ENCODE results near the gene CD82. TPM values are rescaled to one million over a fixed set of nuclear protein-coding genes. Genes with fewer than 3 reads are reported as not detected.

Gene CD82
- polyA plus RNA-seq, 1 of the 3 experiments (the other 2 are of a cell fraction): 39.2 TPM

DNA sequence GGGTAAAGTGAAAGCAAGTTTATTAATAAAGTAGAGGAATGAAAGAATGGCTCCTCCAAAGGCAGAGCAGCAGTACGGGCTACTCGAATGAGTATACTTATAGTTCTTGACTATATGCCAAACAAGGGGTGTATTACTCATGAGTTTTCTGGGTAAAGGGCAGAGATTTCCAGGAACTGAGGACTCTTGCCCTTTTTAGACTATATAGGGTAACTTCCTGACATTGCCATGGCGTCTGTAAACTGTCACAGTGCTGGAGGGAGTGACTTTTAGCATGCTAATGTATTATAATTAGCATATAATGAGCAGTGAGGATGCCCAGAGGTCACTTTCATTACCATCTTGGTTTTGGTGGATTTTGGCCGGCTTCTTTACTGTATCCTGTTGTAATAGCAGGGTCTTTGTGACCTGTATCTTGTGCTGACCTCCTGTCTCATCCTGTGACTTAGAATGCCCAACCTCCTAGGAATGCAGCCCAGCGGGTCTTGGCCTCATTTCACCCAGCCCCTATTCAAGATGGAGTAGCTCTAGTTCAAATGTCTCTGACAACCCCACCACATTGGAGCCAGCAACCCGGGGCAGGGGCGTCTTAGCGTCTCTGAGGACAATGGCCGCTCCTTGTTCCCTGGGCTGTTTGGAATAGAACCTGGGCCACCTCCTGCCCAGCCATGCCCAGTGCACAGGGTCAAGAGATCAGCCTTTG lies 34.9 kb upstream of the CD82 start (continued):
- TF ChIP-seq EP300 (IDR thresholded peaks at IDR 0.05; ENCODE audit: borderline replicate concordance in 1 of 2, low read depth in 1 of 2, low read length in 1 of 2) (no peak), NFIC (IDR thresholded peaks at IDR 0.05; ENCODE audit: borderline replicate concordance) (no peak), YY1 (IDR thresholded peaks at IDR 0.05; ENCODE audit: low read depth) (no peak), JUND (IDR thresholded peaks at IDR 0.05) (no peak), GATA2 (CRISPR knock-in tag; IDR thresholded peaks at IDR 0.05) (no peak), MXI1 (IDR thresholded peaks at IDR 0.05; ENCODE audit: low read depth, low read length) (no peak), FOXJ3 (CRISPR knock-in tag; IDR thresholded peaks at IDR 0.05) (no peak), SIN3A (IDR thresholded peaks at IDR 0.05; ENCODE audit: borderline replicate concordance, low read depth, low read length) (no peak), POLR2AphosphoS5 (IDR thresholded peaks at IDR 0.05; ENCODE audit: low read depth, low read length) (no peak)

DNA sequence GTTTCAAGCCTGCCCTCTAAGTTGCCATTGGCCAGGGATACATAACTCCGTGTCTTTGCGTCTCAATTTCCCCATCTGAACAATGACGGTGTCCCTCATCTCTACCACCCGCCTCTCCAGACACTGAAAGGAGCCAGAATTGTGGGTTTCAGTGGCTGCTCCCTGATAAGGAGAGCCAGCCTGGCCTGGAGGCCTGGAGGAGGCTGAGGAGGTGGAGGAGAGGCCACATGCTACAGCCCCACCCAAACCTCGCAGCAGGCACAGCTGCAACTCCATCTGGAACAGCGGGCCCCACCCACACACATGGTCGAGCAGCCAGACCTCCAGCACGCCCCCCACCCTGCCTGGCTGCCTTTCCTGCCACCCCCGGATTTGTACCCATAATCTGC lies 34.4 kb upstream of the CD82 start:
- H2AFZ ChIP-seq (ENCODE audit: low read depth): no peak overlapping the region
- H3K9me3 ChIP-seq: no peaks in the 10 kb centered on the region
- TF ChIP-seq, protein P1, sequence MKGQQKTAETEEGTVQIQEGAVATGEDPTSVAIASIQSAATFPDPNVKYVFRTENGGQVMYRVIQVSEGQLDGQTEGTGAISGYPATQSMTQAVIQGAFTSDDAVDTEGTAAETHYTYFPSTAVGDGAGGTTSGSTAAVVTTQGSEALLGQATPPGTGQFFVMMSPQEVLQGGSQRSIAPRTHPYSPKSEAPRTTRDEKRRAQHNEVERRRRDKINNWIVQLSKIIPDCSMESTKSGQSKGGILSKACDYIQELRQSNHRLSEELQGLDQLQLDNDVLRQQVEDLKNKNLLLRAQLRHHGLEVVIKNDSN (IDR thresholded peaks at IDR 0.05; ENCODE audit: borderline replicate concordance, low read depth): no peak
- TF ChIP-seq YY1 (IDR thresholded peaks at IDR 0.05; ENCODE audit: low read depth) (no peak), RCOR1 (IDR thresholded peaks at IDR 0.05; ENCODE audit: low read length) (no peak), RFX5 (IDR thresholded peaks at IDR 0.05; ENCODE audit: low read length) (no peak), NFIC (IDR thresholded peaks at IDR 0.05; ENCODE audit: borderline replicate concordance) (no peak), JUND (IDR thresholded peaks at IDR 0.05) (no peak), RXRA (IDR thresholded peaks at IDR 0.05; ENCODE audit: borderline replicate concordance, low read depth) (no peak), FOSL2 (IDR thresholded peaks at IDR 0.05; ENCODE audit: borderline replicate concordance, low read depth) (no peak), SIN3A (IDR thresholded peaks at IDR 0.05; ENCODE audit: borderline replicate concordance, low read depth, low read length) (no peak), CHD2 (IDR thresholded peaks at IDR 0.05; ENCODE audit: low read length, partially characterized antibody) (no peak), EP300 (IDR thresholded peaks at IDR 0.05; ENCODE audit: borderline replicate concordance in 1 of 2, low read depth in 1 of 2, low read length in 1 of 2) (no peak)
- TF ChIP-seq, protein P2, sequence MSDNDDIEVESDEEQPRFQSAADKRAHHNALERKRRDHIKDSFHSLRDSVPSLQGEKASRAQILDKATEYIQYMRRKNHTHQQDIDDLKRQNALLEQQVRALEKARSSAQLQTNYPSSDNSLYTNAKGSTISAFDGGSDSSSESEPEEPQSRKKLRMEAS (IDR thresholded peaks at IDR 0.05; ENCODE audit: low read depth): no peak
- TF ChIP-seq, protein P3, sequence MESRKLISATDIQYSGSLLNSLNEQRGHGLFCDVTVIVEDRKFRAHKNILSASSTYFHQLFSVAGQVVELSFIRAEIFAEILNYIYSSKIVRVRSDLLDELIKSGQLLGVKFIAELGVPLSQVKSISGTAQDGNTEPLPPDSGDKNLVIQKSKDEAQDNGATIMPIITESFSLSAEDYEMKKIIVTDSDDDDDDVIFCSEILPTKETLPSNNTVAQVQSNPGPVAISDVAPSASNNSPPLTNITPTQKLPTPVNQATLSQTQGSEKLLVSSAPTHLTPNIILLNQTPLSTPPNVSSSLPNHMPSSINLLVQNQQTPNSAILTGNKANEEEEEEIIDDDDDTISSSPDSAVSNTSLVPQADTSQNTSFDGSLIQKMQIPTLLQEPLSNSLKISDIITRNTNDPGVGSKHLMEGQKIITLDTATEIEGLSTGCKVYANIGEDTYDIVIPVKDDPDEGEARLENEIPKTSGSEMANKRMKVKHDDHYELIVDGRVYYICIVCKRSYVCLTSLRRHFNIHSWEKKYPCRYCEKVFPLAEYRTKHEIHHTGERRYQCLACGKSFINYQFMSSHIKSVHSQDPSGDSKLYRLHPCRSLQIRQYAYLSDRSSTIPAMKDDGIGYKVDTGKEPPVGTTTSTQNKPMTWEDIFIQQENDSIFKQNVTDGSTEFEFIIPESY (IDR thresholded peaks at IDR 0.05; ENCODE audit: borderline replicate concordance, low read depth): no peak
- TF ChIP-seq, protein P4, sequence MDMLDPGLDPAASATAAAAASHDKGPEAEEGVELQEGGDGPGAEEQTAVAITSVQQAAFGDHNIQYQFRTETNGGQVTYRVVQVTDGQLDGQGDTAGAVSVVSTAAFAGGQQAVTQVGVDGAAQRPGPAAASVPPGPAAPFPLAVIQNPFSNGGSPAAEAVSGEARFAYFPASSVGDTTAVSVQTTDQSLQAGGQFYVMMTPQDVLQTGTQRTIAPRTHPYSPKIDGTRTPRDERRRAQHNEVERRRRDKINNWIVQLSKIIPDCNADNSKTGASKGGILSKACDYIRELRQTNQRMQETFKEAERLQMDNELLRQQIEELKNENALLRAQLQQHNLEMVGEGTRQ (IDR thresholded peaks at IDR 0.05; ENCODE audit: borderline replicate concordance, low read depth, low read length): no peak
- no peak overlapping the region for H3K4me3 ChIP-seq (ENCODE audit: low read depth in 2 of 2, low read length in 1 of 2)
- no peak overlapping the region for H3K9ac ChIP-seq
- POLR2A ChIA-PET: no interaction called here
- H3K4me1 ChIP-seq (ENCODE audit: control insufficient read depth in 1 of 2, insufficient read depth in 2 of 2, low read depth in 1 of 2, low read length in 1 of 2): no peaks in the 10 kb centered on the region; a peak in 1 of 4 replicates
- no peaks in the 10 kb centered on the region for H4K20me1 ChIP-seq (ENCODE audit: insufficient read depth)
- no peaks in the 10 kb centered on the region for H3K27me3 ChIP-seq (ENCODE audit: insufficient read depth)
- H3K9me2 ChIP-seq: no peaks in the 10 kb centered on the region
- WGBS (ENCODE audit: low lambda C conversion rate): 73% methylated on average over 4 of the region's 9 CpGs
- H3F3A ChIP-seq (replicated peaks; ENCODE audit: insufficient read depth): no peaks in the 10 kb centered on the region
- no peak for DNase-seq
- H3K27ac ChIP-seq (ENCODE audit: low read depth in 2 of 2, low read length in 1 of 2): no peak overlapping the region
- no peaks in the 10 kb centered on the region for H3K79me2 ChIP-seq (ENCODE audit: insufficient read depth)
- no peak overlapping the region for H3K4me2 ChIP-seq
- H3K36me3 ChIP-seq (replicated peaks in 1 of 2; ENCODE audit: control insufficient read depth in 1 of 2, insufficient read depth in 2 of 2, low read length in 1 of 2): no peaks in the 10 kb centered on the region
- CTCF ChIA-PET: interaction anchor here (1.1 to 11.7 kb wide), 4 partner anchors 8 to 437 kb away, joined by 3 to 148 read pairs (median 7); no protein-coding TSS in a partner anchor
